Hepatocyte (in vitro differentiated cells): Measurements from ENCODE around the gene EDEM3.

ENCODE experiments used
- CTCF ChIP-seq: fragments of 200-600 bp; sonication (generic); IDR thresholded peaks from 2 replicates; pipeline ENCODE4 v1.5.1; 2016; ENCODE audit warnings: antibody characterized with exemption, mild to moderate bottlenecking; ENCODE audit not compliant: poor library complexity
- EZH2 ChIP-seq: fragments of 200-600 bp; sonication (generic); IDR thresholded peaks from 2 replicates; pipeline ENCODE4 v1.6.1; 2016; ENCODE audit warnings: antibody characterized with exemption, mild to moderate bottlenecking, borderline replicate concordance
- EZH2phosphoT487 ChIP-seq: fragments of 200-600 bp; sonication (generic); IDR thresholded peaks from one replicate; pipeline ENCODE4 v1.6.1; 2018; ENCODE audit warnings: antibody characterized with exemption, mild to moderate bottlenecking, low read depth, moderate library complexity; ENCODE audit not compliant: unreplicated experiment, severe bottlenecking

DNA sequence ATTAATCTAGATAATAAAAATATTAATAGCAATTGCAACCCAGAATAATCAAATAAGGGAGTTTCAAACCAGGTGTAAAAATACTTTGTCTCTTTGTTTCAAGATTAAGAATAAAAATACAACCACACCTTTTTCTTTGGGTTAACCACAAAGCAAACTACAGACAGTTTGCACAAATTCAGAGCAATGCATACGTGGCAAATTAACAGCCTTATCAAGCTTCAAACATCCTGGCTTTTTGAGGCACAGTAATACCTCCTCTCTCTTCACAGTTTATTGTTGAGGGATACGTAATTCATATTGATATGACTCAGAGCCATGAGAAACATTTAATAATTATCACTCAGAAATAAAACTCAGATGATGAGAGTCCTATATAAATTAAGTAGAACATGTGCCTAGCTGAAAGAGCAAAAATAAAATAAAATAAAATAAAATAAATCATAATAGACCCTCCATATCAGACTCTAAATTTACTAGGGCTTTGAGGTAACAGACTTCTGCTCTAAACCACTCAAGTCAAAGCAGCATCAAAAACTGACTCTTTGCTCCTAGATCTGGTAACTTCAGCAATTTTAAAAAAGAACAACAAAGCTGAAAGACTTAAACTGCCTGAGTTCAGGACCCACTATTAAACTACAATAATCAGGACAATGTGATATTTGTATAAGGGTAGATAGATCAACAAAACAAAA, 11.4 kb downstream of the EDEM3 start:
- TF ChIP-seq CTCF (no peak), EZH2 (no peak), EZH2phosphoT487 (no peak)
